ENCODE measurements around the gene NTN5. TPM values are rescaled to one million over a fixed set of nuclear protein-coding genes. Genes with fewer than 3 reads are reported as not detected.
A peak's percentile ranks its signal among the peaks of the same experiment; 100 is the strongest.

The NTN5 gene
- total and polyA plus RNA-seq, 2 of the 4 experiments (the other 2 are of a cell fraction) = 0.19 TPM; not detected in 1

DNA sequence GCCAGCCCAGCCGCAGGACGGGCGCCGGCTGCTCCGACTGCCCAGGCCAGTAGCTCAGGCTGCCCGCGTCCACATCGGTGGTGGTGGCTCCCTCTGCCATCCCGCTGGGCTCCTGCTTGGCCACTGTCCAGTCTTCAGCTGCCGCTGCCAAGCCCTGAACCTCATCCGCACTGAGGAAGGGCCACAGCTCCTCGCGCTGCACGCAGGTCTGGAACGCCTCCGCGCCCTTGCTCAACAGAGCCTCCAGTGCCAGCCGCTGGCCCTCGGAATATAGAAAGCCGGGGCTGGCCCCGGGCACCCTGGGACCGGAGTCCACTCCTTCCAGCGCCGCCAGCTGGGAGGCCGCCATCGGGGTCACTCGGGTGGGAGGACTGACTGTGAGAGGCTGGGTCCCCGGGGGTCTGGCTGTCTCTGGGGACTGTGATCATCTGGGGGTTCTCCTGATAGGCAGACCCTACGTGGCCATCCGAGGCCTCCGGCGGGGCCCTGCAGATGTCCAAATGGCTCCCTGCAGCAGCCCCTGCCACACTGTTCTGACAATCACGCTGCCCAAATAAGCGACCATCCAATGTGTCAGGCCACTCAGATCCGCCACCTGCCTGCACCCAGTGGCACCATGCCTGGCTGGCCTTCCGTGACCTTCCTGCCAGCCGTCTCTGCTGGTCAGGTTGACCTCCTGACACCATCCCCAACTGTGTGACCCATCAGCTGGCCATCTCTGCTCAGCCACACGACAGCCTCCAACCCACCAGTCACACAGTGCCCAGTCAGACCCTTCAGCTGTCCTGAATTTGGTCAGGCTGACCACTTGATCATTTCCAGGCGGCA lies 59.6 kb downstream of the NTN5 start:
- H2BK15ac ChIP-seq (ENCODE audit: low read depth, low read length) = no peak overlapping the region
- no peak overlapping the region for H2AK9ac ChIP-seq (replicated peaks; ENCODE audit: low read depth, low read length, poor library complexity)
- H3K18ac ChIP-seq (ENCODE audit: low read depth, low read length) = no peak overlapping the region
- no peak overlapping the region for H2BK20ac ChIP-seq (ENCODE audit: low read depth, low read length)
- CTCF ChIA-PET = no interaction called here
- H2BK120ac ChIP-seq (ENCODE audit: low read depth, low read length) = no peak overlapping the region
- no peak overlapping the region for H3K4me2 ChIP-seq (ENCODE audit: low read depth, low read length)
- no peak overlapping the region for H2AK5ac ChIP-seq (ENCODE audit: low read depth, low read length)
- no peak overlapping the region for H4K5ac ChIP-seq (ENCODE audit: low read depth, low read length)
- H3K4me1 ChIP-seq (ENCODE audit: control insufficient read depth, insufficient read depth, low read length) = peaks cover 8% of the 10 kb centered on the region
- dilution Hi-C loops (cut with HindIII; ENCODE audit: low sequenced_read_pairs, unreplicated experiment) (no loop called here), intact Hi-C loops (cut with micrococcal nuclease) (no loop called here), in situ Hi-C loops (cut with MboI; ENCODE audit: low sequenced_read_pairs) (no loop called here)
- no peaks in the 10 kb centered on the region for H3K9me3 ChIP-seq (ENCODE audit: control insufficient read depth, insufficient read depth, low read length)
- H3K4me3 ChIP-seq (ENCODE audit: insufficient read depth, low read depth, low read length) = no peak overlapping the region
- H3K14ac ChIP-seq (replicated peaks; ENCODE audit: low read depth, low read length) = no peak overlapping the region
- WGBS, 2 experiments (ENCODE audit: extremely low coverage in 2 of 2, insufficient read length in 1 of 2) = 85% methylated on average over 24 of the region's 39 CpGs; no CpG with 5 or more reads in 1 of the 2 experiments
- H3K23ac ChIP-seq (ENCODE audit: low read depth, low read length) = no peak overlapping the region
- POLR2A ChIA-PET (ENCODE audit: unreplicated experiment) = no interaction called here
- no peak overlapping the region for H2BK5ac ChIP-seq (ENCODE audit: low read depth, low read length, poor library complexity, severe bottlenecking)
- H3K27ac ChIP-seq (ENCODE audit: insufficient read depth, low read length) = no peak overlapping the region
- no peak overlapping the region for H3K4ac ChIP-seq (ENCODE audit: low read depth, low read length)
- no peak overlapping the region for H4K91ac ChIP-seq (ENCODE audit: insufficient read depth, low read depth, low read length)
- H3K9ac ChIP-seq (ENCODE audit: low read depth, low read length) = no peak overlapping the region
- H3K56ac ChIP-seq (ENCODE audit: extremely low read depth, insufficient read depth, low read length) = no peak overlapping the region
- no peaks in the 10 kb centered on the region for H3K27me3 ChIP-seq (ENCODE audit: control insufficient read depth, insufficient read depth, low read length)
- no peaks in the 10 kb centered on the region for H3K9me1 ChIP-seq (ENCODE audit: insufficient read depth, low read length)
- H3K36me3 ChIP-seq (ENCODE audit: control insufficient read depth, insufficient read depth, low read length) = peaks cover 28% of the 10 kb centered on the region
- H4K20me1 ChIP-seq (ENCODE audit: insufficient read depth, low read length) = peaks cover 47% of the 10 kb centered on the region
- no peak for DNase-seq
- ATAC-seq (ENCODE audit: low read depth) = no peak
- BruUV-seq (replicated peaks) = no TSS peak
- peak overlapping the region; percentile 7 for H2AFZ ChIP-seq (replicated peaks; ENCODE audit: low read length, poor library complexity)
- no peak overlapping the region for H4K8ac ChIP-seq (ENCODE audit: low read depth in 2 of 2, low read length in 2 of 2)
- H3K79me1 ChIP-seq (ENCODE audit: low read depth in 1 of 2, low read length in 2 of 2) = peaks cover 8 to 32% of the 10 kb centered on the region in 2 experiments; a peak in 3 of 4 replicates
- TF ChIP-seq SMC3 (IDR thresholded peaks at IDR 0.05; ENCODE audit: low read depth, low read length) (no peak), CEBPB (IDR thresholded peaks at IDR 0.05; ENCODE audit: low read depth, low read length) (no peak), RAD21 (IDR thresholded peaks at IDR 0.05; ENCODE audit: low read length) (no peak), MAFK (IDR thresholded peaks at IDR 0.05; ENCODE audit: low read depth, low read length) (no peak), CHD1 (IDR thresholded peaks at IDR 0.05; ENCODE audit: low read depth, low read length) (no peak), MAZ (IDR thresholded peaks at IDR 0.05; ENCODE audit: borderline replicate concordance, low read depth, low read length) (no peak), RCOR1 (IDR thresholded peaks at IDR 0.05; ENCODE audit: insufficient replicate concordance, low read length) (no peak), MXI1 (IDR thresholded peaks at IDR 0.05; ENCODE audit: borderline replicate concordance, low read depth, low read length) (no peak), BHLHE40 (IDR thresholded peaks at IDR 0.05; ENCODE audit: low read depth, low read length) (no peak), RFX5 (IDR thresholded peaks at IDR 0.05; ENCODE audit: low read depth, low read length) (no peak), POLR2A (IDR thresholded peaks at IDR 0.05; ENCODE audit: low read depth, low read length) (no peak), NFE2L2 (IDR thresholded peaks at IDR 0.05; ENCODE audit: low read depth, low read length) (no peak), FOS (IDR thresholded peaks at IDR 0.05; ENCODE audit: low read depth, low read length) (no peak)
- TF ChIP-seq, protein P1, sequence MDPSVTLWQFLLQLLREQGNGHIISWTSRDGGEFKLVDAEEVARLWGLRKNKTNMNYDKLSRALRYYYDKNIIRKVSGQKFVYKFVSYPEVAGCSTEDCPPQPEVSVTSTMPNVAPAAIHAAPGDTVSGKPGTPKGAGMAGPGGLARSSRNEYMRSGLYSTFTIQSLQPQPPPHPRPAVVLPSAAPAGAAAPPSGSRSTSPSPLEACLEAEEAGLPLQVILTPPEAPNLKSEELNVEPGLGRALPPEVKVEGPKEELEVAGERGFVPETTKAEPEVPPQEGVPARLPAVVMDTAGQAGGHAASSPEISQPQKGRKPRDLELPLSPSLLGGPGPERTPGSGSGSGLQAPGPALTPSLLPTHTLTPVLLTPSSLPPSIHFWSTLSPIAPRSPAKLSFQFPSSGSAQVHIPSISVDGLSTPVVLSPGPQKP (IDR thresholded peaks at IDR 0.05; ENCODE audit: borderline replicate concordance, low read depth, low read length) = no peak
- TF ChIP-seq, protein P2, sequence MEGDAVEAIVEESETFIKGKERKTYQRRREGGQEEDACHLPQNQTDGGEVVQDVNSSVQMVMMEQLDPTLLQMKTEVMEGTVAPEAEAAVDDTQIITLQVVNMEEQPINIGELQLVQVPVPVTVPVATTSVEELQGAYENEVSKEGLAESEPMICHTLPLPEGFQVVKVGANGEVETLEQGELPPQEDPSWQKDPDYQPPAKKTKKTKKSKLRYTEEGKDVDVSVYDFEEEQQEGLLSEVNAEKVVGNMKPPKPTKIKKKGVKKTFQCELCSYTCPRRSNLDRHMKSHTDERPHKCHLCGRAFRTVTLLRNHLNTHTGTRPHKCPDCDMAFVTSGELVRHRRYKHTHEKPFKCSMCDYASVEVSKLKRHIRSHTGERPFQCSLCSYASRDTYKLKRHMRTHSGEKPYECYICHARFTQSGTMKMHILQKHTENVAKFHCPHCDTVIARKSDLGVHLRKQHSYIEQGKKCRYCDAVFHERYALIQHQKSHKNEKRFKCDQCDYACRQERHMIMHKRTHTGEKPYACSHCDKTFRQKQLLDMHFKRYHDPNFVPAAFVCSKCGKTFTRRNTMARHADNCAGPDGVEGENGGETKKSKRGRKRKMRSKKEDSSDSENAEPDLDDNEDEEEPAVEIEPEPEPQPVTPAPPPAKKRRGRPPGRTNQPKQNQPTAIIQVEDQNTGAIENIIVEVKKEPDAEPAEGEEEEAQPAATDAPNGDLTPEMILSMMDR (conservative IDR thresholded peaks at IDR 0.05; ENCODE audit: low read depth, low read length) = no peak

Measured in IMR-90 (cell line).